Measurements from ENCODE around the gene ARID5A. TPM values are rescaled to one million over a fixed set of nuclear protein-coding genes. Genes with fewer than 3 reads are reported as not detected.
"Not testable (repeated sequence)": the region's sequence is repeated elsewhere in the genome, so short reads cannot be mapped to it uniquely, and the experiment has no call there.

The ARID5A gene
- total and polyA plus RNA-seq, 7 experiments from 2014 or later = 52.2 to 182 (median 111) TPM

GRCh38 chr2:96494188-96494587 is 42.4 kb upstream of the ARID5A start:
- Histone ChIP-seq H3K27ac (ENCODE audit: low read depth, low read length) (no peak overlapping the region), H3K4me3 (ENCODE audit: low read length) (no peak overlapping the region), H3K4me1 (ENCODE audit: control insufficient read depth in 2 of 2, insufficient read depth in 2 of 2, low read length in 2 of 2) (no peaks in the 10 kb centered on the region), H3K36me3 (ENCODE audit: control insufficient read depth in 2 of 3, insufficient read depth in 3 of 3, low read length in 3 of 3) (no peaks in the 10 kb centered on the region), H3K9me3 (ENCODE audit: control insufficient read depth in 2 of 3, low read length in 3 of 3) (peaks cover 0 to 13% (median 0%) of the 10 kb centered on the region in 3 experiments), H3K27me3 (ENCODE audit: control insufficient read depth in 2 of 2, insufficient read depth in 2 of 2, low read length in 2 of 2) (no peaks in the 10 kb centered on the region)
- intact Hi-C loops (cut with micrococcal nuclease) = no loop called here
- Mint-ChIP-seq H3K9me3 (peaks cover 4 to 30% (median 17%) of the 10 kb centered on the region in 11 donors), H3K4me3 (no peak overlapping the region), H3K36me3 (peaks cover 0 to 30% (median 4%) of the 10 kb centered on the region in 5 donors), H3K4me1 (peaks cover 0 to 51% (median 0%) of the 10 kb centered on the region in 7 donors), H3K27ac (no peak overlapping the region), H3K27me3 (no peaks in the 10 kb centered on the region)
- no peak for ATAC-seq
- DNase-seq = no peak
- ChIA-PET CTCF (no interaction called here), POLR2A (interaction anchor here (0.6 to 0.7 kb wide), 2 partner anchors 54 to 220 kb away, joined by 3 to 6 read pairs; no protein-coding TSS in a partner anchor)

GRCh38 chr2:96495982-96496629 is 40.4 kb upstream of the ARID5A start:
- POLR2A ChIA-PET = no interaction called here
- ATAC-seq = no peak
- peak overlapping the region in 1 of 9 donors; percentile 18 for H3K27ac Mint-ChIP-seq
- Histone ChIP-seq H3K36me3 (ENCODE audit: control insufficient read depth in 2 of 3, insufficient read depth in 3 of 3, low read length in 3 of 3) (no peaks in the 10 kb centered on the region), H3K27me3 (ENCODE audit: control insufficient read depth in 2 of 2, insufficient read depth in 2 of 2, low read length in 2 of 2) (no peaks in the 10 kb centered on the region), H3K4me3 (ENCODE audit: low read length) (no peak overlapping the region), H3K27ac (ENCODE audit: low read depth, low read length) (no peak overlapping the region), H3K9me3 (ENCODE audit: control insufficient read depth in 2 of 3, low read length in 3 of 3) (peaks cover 0 to 13% (median 0%) of the 10 kb centered on the region in 3 experiments), H3K4me1 (ENCODE audit: control insufficient read depth in 2 of 2, insufficient read depth in 2 of 2, low read length in 2 of 2) (no peaks in the 10 kb centered on the region)
- no peaks in the 10 kb centered on the region for H3K27me3 Mint-ChIP-seq
- CTCF ChIA-PET = no interaction called here
- H3K36me3 Mint-ChIP-seq = peaks cover 0 to 25% (median 4%) of the 10 kb centered on the region in 5 donors
- intact Hi-C loops (cut with micrococcal nuclease) = no loop called here
- peaks cover 4 to 30% (median 17%) of the 10 kb centered on the region in 11 donors for H3K9me3 Mint-ChIP-seq
- H3K4me3 Mint-ChIP-seq = no peak overlapping the region
- H3K4me1 Mint-ChIP-seq = peaks cover 0 to 45% (median 0%) of the 10 kb centered on the region in 7 donors
- DNase-seq = no peak

DNA sequence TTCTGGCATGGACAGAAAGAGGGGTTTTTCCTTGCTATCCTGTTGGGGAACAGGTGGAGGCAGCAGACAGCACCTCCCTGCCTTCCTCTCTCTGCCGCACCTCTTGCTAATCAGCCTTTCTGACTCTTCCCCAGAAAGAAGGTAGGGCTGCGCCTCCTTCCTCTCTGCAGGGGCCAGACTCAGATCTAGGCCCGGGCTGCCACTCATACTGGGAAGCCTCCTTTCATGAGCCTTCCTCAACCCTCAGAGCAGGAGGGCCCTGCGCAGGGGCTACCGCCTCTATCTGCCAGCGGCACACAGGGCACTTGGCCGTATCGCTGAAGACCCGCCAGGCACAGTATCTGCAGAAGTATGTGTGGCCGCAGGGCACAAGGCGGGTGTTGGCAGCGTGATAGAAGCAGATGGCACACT is 38.5 kb upstream of the ARID5A start:
- H3K36me3 ChIP-seq (ENCODE audit: control insufficient read depth in 2 of 3, insufficient read depth in 3 of 3, low read length in 3 of 3) = no peaks in the 10 kb centered on the region
- Mint-ChIP-seq H3K9me3 (peaks cover 4 to 30% (median 17%) of the 10 kb centered on the region in 11 donors), H3K27me3 (no peaks in the 10 kb centered on the region), H3K36me3 (peaks cover 0 to 23% (median 4%) of the 10 kb centered on the region in 5 donors), H3K4me1 (peaks cover 0 to 46% (median 7%) of the 10 kb centered on the region in 7 donors), H3K4me3 (no peak overlapping the region), H3K27ac (peak overlapping the region in 1 of 9 donors; percentile 4)
- CTCF ChIA-PET = interaction anchor here (0.6 kb wide), 2 partner anchors 139 to 180 kb away, joined by 3 read pairs; no protein-coding TSS in a partner anchor
- DNase-seq = no peak
- H3K4me1 ChIP-seq (ENCODE audit: control insufficient read depth in 2 of 2, insufficient read depth in 2 of 2, low read length in 2 of 2) = peaks cover 0 to 14% of the 10 kb centered on the region in 2 donors
- POLR2A ChIA-PET = no interaction called here
- H3K27me3 ChIP-seq (ENCODE audit: control insufficient read depth in 2 of 2, insufficient read depth in 2 of 2, low read length in 2 of 2) = no peaks in the 10 kb centered on the region
- peaks cover 0 to 13% (median 0%) of the 10 kb centered on the region in 3 experiments for H3K9me3 ChIP-seq (ENCODE audit: control insufficient read depth in 2 of 3, low read length in 3 of 3)
- H3K27ac ChIP-seq (ENCODE audit: low read depth, low read length) = no peak overlapping the region
- ATAC-seq = no peak
- intact Hi-C loops (cut with micrococcal nuclease) = no loop called here
- H3K4me3 ChIP-seq (ENCODE audit: low read length) = no peak overlapping the region

- H3K27me3 ChIP-seq (ENCODE audit: control insufficient read depth in 2 of 2, insufficient read depth in 2 of 2, low read length in 2 of 2); DNase-seq; H3K27me3 Mint-ChIP-seq; POLR2A ChIA-PET; intact Hi-C loops (cut with micrococcal nuclease); H3K36me3 ChIP-seq (ENCODE audit: control insufficient read depth in 2 of 3, insufficient read depth in 3 of 3, low read length in 3 of 3); ATAC-seq; H3K4me3 ChIP-seq (ENCODE audit: low read length); H3K4me3 Mint-ChIP-seq; H3K27ac ChIP-seq (ENCODE audit: low read depth, low read length): not testable (repeated sequence)
- CTCF ChIA-PET = interaction anchor here (0.6 kb wide), 1 partner anchor 181 kb away, joined by 3 read pairs; no protein-coding TSS in a partner anchor
- Histone ChIP-seq H3K9me3 (ENCODE audit: control insufficient read depth in 2 of 3, low read length in 3 of 3) (peaks cover 0 to 13% (median 0%) of the 10 kb centered on the region in 3 experiments), H3K4me1 (ENCODE audit: control insufficient read depth in 2 of 2, insufficient read depth in 2 of 2, low read length in 2 of 2) (peaks cover 0 to 14% of the 10 kb centered on the region in 2 donors)
- Mint-ChIP-seq H3K27ac (peak overlapping the region in 1 of 9 donors; percentile 9), H3K9me3 (peaks cover 4 to 26% (median 15%) of the 10 kb centered on the region in 11 donors), H3K36me3 (peaks cover 0 to 20% (median 4%) of the 10 kb centered on the region in 5 donors), H3K4me1 (peaks cover 0 to 42% (median 7%) of the 10 kb centered on the region in 7 donors)
Observed at GRCh38 chr2:96498611-96499010, 37.9 kb upstream of the ARID5A start.

DNA sequence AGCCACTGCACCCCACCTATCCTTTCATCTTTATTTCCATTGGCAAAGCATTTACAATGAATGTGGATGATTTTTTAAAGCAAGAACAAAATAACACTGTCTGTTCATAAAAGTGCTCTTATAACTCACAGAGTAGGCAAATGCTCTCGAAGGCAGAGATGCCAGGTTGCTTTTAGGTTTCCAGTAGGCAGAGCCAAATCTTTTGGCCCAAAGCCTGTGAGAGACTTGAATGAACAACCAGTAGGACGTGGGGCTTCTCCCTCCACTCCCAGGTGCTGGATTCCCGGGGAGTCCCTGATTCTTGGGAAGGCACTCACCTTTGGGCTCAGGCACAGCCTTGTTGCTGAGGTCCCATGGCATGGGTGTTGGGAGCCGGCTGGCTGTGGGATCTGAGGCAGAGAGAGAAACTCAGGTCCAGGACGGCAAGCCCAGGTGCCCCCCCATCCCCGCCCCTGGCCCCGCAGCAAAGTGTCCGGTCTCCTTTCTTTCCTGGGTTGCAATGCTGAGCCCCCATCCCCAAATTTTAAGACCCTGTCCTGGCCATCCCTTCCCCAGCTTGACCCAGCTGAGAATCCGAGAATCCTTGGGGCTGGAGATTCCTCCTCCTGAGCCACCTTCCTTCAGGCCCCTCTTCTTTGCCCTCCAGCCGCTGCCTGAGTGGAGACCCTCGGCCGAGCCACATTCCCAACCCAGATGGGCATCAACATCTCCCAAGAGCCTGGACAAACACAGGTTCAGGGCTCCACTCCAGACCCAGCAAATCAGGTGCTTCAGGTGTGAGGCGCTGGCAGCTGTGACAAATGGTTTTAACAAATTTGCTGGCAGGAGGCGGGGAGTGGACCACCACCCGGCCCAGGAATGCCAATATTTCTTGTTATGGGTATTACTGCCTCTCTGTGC is 37.2 kb upstream of the ARID5A start:
- Mint-ChIP-seq H3K4me3 (no peak overlapping the region), H3K4me1 (peaks cover 0 to 42% (median 7%) of the 10 kb centered on the region in 7 donors), H3K27ac (no peak overlapping the region), H3K9me3 (peaks cover 4 to 19% (median 12%) of the 10 kb centered on the region in 11 donors), H3K36me3 (peaks cover 0 to 15% (median 4%) of the 10 kb centered on the region in 5 donors), H3K27me3 (no peaks in the 10 kb centered on the region)
- intact Hi-C loops (cut with micrococcal nuclease) = no loop called here
- Histone ChIP-seq H3K4me1 (ENCODE audit: control insufficient read depth in 2 of 2, insufficient read depth in 2 of 2, low read length in 2 of 2) (peaks cover 0 to 14% of the 10 kb centered on the region in 2 donors), H3K36me3 (ENCODE audit: control insufficient read depth in 2 of 3, insufficient read depth in 3 of 3, low read length in 3 of 3) (no peaks in the 10 kb centered on the region), H3K4me3 (ENCODE audit: low read length) (no peak overlapping the region), H3K27ac (ENCODE audit: low read depth, low read length) (no peak overlapping the region), H3K27me3 (ENCODE audit: control insufficient read depth in 2 of 2, insufficient read depth in 2 of 2, low read length in 2 of 2) (no peaks in the 10 kb centered on the region), H3K9me3 (ENCODE audit: control insufficient read depth in 2 of 3, low read length in 3 of 3) (peaks cover 0 to 12% (median 0%) of the 10 kb centered on the region in 3 experiments)
- ChIA-PET POLR2A (no interaction called here), CTCF (no interaction called here)
- ATAC-seq = no peak
- no peak for DNase-seq

- CTCF ChIA-PET = interaction anchor here (0.6 kb wide), 1 partner anchor 10 kb away, joined by 4 read pairs; no protein-coding TSS in a partner anchor
- H3K9me3 Mint-ChIP-seq = peaks cover 0 to 7% (median 5%) of the 10 kb centered on the region in 11 donors
- Histone ChIP-seq H3K36me3 (ENCODE audit: control insufficient read depth in 2 of 3, insufficient read depth in 3 of 3, low read length in 3 of 3) (no peaks in the 10 kb centered on the region), H3K4me3 (ENCODE audit: low read length) (no peak overlapping the region), H3K27me3 (ENCODE audit: control insufficient read depth in 2 of 2, insufficient read depth in 2 of 2, low read length in 2 of 2) (no peaks in the 10 kb centered on the region), H3K9me3 (ENCODE audit: control insufficient read depth in 2 of 3, low read length in 3 of 3) (peaks cover 0 to 8% (median 0%) of the 10 kb centered on the region in 3 experiments), H3K27ac (ENCODE audit: low read depth, low read length) (no peak overlapping the region), H3K4me1 (ENCODE audit: control insufficient read depth in 2 of 2, insufficient read depth in 2 of 2, low read length in 2 of 2) (peaks cover 0 to 14% of the 10 kb centered on the region in 2 donors)
- H3K4me1 Mint-ChIP-seq = peaks cover 0 to 49% (median 7%) of the 10 kb centered on the region in 7 donors
- no peaks in the 10 kb centered on the region for H3K27me3 Mint-ChIP-seq
- H3K27ac Mint-ChIP-seq = peak overlapping the region in 2 of 9 donors; percentile 41 to 89
- POLR2A ChIA-PET = no interaction called here
- intact Hi-C loops (cut with micrococcal nuclease) = loop anchor here in 1 of 2 donors (2.0 kb wide), 2 partner anchors 14 to 30 kb away; no protein-coding TSS in a partner anchor
- H3K36me3 Mint-ChIP-seq = peaks cover 0 to 10% (median 0%) of the 10 kb centered on the region in 5 donors
- no peak overlapping the region for H3K4me3 Mint-ChIP-seq
- ATAC-seq = no peak
- no peak for DNase-seq
Observed at GRCh38 chr2:96500385-96501066, 36.0 kb upstream of the ARID5A start.

Measured in naive thymus-derived CD4-positive, alpha-beta T cell (primary cell).